A549 (cell line): ENCODE measurements around the gene TRNAU1AP.

Experiments
- BHLHE40 ChIP-seq: IDR thresholded peaks from 2 replicates; pipeline ENCODE4 v1.6.1; 2012; ENCODE audit warnings: low read depth, low read length, inconsistent platforms
- CHD2 ChIP-seq: fragments of 150-350 bp; IDR thresholded peaks from 2 replicates; pipeline ENCODE4 v1.6.1; 2014; ENCODE audit warnings: low read length; ENCODE audit not compliant: partially characterized antibody
- CHD4 ChIP-seq: fragments of 200-600 bp; sonication (generic); IDR thresholded peaks from 2 replicates; pipeline ENCODE4 v1.6.1; 2016; ENCODE audit warnings: antibody characterized with exemption, mild to moderate bottlenecking, borderline replicate concordance
- EP300 ChIP-seq, 2 experiments: fragments of >200 bp; sonication (Bioruptor Twin); formaldehyde crosslinking; IDR thresholded peaks; 2 replicates in 1 of 2; 3 replicates in 1 of 2; pipeline ENCODE4 v1.6.1; 2016 to 2017
- JUN ChIP-seq, 2 experiments: fragments of >200 bp; sonication (Bioruptor Twin); formaldehyde crosslinking; IDR thresholded peaks; 2 replicates in 1 of 2; 3 replicates in 1 of 2; pipeline ENCODE4 v1.6.1; 2016 to 2017
- POLR2A ChIP-seq: IDR thresholded peaks from 2 replicates; pipeline ENCODE4 v1.6.1; 2012; ENCODE audit warnings: mild to moderate bottlenecking, low read length
- TP53 ChIP-seq: fragments of 250-450 bp; sonication (Bioruptor Pico); IDR thresholded peaks from 2 replicates; pipeline ENCODE4 v1.5.0; 2021; ENCODE audit warnings: mild to moderate bottlenecking, moderate library complexity
- TF ChIP-seq, protein P1 (sequence below): fragments of >200 bp; sonication (Bioruptor Twin); formaldehyde crosslinking; IDR thresholded peaks from 3 replicates; pipeline ENCODE4 v1.5.1; 2016
- TF ChIP-seq, protein P2 (sequence below): fragments of 200-600 bp; sonication (generic); IDR thresholded peaks from 2 replicates; pipeline ENCODE4 v1.6.1; 2016; ENCODE audit warnings: antibody characterized with exemption, mild to moderate bottlenecking, moderate library complexity
- TF ChIP-seq, protein P3 (sequence below): IDR thresholded peaks from 2 replicates; pipeline ENCODE4 v1.6.1; 2012; ENCODE audit warnings: low read depth, borderline replicate concordance
- TF ChIP-seq, protein P4 (sequence below): fragments of 450-650 bp; IDR thresholded peaks from 2 replicates; pipeline ENCODE4 v1.6.1; 2014; ENCODE audit warnings: antibody characterized with exemption

DNA sequence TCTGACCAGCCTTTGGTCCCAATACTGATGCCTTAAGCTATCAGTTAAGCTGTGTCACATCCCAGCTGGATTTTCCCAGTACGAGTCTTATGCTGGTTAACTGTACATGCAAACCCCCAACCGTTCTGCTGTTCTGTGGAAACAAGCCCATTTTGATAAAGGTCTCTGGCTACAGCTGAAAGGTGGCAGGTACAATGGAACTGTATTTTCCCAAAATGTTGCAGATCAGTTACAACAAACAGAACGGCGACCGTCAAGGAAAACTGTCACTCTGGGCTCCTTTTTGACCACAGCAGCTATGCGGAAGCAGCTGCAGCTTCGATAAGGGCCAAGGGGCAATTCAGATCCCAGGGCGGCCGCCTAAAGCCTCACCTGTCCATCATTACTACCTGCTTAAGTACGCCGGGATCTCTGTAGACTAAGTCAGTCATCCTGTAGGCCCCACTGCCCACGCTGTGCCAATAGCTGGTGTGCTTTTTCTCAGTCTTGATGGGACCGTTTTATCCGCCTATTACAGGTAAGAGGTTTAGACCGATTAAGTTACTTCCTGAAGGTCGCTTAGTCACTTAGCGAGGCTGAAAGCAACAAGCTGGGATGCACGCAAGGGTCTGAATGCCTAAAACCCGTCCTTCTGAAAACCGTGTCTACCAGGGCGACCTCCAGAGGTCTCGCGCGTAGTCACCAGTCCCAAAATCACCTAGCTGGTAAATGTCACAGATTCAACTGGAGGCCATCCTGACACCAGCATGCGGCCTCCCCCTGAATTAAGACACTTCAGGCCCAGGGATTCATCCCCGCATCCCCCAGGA is 28.0 kb downstream of the TRNAU1AP start:
- no peak for TF ChIP-seq TP53 (CRISPR knock-in tag)
- TF ChIP-seq, protein P1, sequence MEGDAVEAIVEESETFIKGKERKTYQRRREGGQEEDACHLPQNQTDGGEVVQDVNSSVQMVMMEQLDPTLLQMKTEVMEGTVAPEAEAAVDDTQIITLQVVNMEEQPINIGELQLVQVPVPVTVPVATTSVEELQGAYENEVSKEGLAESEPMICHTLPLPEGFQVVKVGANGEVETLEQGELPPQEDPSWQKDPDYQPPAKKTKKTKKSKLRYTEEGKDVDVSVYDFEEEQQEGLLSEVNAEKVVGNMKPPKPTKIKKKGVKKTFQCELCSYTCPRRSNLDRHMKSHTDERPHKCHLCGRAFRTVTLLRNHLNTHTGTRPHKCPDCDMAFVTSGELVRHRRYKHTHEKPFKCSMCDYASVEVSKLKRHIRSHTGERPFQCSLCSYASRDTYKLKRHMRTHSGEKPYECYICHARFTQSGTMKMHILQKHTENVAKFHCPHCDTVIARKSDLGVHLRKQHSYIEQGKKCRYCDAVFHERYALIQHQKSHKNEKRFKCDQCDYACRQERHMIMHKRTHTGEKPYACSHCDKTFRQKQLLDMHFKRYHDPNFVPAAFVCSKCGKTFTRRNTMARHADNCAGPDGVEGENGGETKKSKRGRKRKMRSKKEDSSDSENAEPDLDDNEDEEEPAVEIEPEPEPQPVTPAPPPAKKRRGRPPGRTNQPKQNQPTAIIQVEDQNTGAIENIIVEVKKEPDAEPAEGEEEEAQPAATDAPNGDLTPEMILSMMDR, result no peak
- no peak for TF ChIP-seq EP300 (IDR thresholded peaks at IDR 0.05)
- TF ChIP-seq, protein P2, sequence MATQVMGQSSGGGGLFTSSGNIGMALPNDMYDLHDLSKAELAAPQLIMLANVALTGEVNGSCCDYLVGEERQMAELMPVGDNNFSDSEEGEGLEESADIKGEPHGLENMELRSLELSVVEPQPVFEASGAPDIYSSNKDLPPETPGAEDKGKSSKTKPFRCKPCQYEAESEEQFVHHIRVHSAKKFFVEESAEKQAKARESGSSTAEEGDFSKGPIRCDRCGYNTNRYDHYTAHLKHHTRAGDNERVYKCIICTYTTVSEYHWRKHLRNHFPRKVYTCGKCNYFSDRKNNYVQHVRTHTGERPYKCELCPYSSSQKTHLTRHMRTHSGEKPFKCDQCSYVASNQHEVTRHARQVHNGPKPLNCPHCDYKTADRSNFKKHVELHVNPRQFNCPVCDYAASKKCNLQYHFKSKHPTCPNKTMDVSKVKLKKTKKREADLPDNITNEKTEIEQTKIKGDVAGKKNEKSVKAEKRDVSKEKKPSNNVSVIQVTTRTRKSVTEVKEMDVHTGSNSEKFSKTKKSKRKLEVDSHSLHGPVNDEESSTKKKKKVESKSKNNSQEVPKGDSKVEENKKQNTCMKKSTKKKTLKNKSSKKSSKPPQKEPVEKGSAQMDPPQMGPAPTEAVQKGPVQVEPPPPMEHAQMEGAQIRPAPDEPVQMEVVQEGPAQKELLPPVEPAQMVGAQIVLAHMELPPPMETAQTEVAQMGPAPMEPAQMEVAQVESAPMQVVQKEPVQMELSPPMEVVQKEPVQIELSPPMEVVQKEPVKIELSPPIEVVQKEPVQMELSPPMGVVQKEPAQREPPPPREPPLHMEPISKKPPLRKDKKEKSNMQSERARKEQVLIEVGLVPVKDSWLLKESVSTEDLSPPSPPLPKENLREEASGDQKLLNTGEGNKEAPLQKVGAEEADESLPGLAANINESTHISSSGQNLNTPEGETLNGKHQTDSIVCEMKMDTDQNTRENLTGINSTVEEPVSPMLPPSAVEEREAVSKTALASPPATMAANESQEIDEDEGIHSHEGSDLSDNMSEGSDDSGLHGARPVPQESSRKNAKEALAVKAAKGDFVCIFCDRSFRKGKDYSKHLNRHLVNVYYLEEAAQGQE, result no peak
- no peak for TF ChIP-seq CHD4
- TF ChIP-seq JUN (IDR thresholded peaks at IDR 0.05), result no peak
- TF ChIP-seq CHD2, result no peak
- TF ChIP-seq, protein P3, sequence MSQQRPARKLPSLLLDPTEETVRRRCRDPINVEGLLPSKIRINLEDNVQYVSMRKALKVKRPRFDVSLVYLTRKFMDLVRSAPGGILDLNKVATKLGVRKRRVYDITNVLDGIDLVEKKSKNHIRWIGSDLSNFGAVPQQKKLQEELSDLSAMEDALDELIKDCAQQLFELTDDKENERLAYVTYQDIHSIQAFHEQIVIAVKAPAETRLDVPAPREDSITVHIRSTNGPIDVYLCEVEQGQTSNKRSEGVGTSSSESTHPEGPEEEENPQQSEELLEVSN, result no peak
- TF ChIP-seq POLR2A, result no peak
- TF ChIP-seq BHLHE40, result no peak
- TF ChIP-seq, protein P4, sequence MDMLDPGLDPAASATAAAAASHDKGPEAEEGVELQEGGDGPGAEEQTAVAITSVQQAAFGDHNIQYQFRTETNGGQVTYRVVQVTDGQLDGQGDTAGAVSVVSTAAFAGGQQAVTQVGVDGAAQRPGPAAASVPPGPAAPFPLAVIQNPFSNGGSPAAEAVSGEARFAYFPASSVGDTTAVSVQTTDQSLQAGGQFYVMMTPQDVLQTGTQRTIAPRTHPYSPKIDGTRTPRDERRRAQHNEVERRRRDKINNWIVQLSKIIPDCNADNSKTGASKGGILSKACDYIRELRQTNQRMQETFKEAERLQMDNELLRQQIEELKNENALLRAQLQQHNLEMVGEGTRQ, result no peak
